ENCODE data around the gene SCRT2.

DNA sequence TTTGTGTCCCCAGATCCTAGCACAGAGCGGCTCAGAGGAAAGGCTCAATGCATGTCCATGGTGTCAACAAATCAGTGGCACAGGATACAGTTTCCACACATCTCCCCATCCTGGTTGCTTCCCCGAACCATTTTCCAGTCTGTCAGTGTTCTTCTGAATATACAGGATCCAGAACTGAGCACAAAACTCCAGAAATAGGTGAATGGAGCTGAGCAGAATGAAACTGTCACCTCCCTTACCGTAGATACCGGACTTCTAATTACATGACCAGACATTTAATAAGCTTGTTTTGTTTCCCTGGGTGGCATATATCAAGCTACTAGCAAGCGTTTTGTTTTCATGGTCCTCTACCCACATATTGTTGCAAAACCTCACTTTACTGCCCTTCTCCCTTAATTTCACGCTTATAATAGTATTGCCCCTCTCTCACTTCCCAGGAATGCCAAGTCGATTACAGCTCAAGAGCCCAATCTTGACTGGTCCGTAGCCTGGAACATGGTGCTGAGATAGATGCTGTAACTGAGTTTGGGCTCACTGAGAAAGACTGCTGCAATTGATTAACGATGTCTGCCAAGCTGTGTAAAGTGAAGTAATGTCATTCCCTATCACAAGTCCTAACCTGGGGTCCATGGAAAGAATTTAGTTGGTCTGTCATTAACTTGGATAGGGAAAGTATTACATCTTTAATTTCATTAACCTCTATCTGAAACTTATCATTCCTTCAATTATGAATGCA is 12.0 kb upstream of the SCRT2 start:
- TF ChIP-seq, protein P1, sequence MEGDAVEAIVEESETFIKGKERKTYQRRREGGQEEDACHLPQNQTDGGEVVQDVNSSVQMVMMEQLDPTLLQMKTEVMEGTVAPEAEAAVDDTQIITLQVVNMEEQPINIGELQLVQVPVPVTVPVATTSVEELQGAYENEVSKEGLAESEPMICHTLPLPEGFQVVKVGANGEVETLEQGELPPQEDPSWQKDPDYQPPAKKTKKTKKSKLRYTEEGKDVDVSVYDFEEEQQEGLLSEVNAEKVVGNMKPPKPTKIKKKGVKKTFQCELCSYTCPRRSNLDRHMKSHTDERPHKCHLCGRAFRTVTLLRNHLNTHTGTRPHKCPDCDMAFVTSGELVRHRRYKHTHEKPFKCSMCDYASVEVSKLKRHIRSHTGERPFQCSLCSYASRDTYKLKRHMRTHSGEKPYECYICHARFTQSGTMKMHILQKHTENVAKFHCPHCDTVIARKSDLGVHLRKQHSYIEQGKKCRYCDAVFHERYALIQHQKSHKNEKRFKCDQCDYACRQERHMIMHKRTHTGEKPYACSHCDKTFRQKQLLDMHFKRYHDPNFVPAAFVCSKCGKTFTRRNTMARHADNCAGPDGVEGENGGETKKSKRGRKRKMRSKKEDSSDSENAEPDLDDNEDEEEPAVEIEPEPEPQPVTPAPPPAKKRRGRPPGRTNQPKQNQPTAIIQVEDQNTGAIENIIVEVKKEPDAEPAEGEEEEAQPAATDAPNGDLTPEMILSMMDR (IDR thresholded peaks at IDR 0.05; ENCODE audit: insufficient read depth, low read depth, low read length) = no peak
- TF ChIP-seq EZH2 (IDR thresholded peaks at IDR 0.05; ENCODE audit: insufficient read depth, low read length) = no peak

All from astrocyte (in vitro differentiated cells and primary cell).